HG03521 (cell line): ENCODE data around the gene DLG3.

Source experiments
- ATAC-seq: cut with Tn5 transposase; IDR thresholded peaks from one replicate; pipeline ENCODE4 v1.9.1; 2021; ENCODE audit warnings: mild to moderate bottlenecking, moderate library complexity; ENCODE audit not compliant: unreplicated experiment

The DLG3 gene

GRCh38 chrX:70476166-70476933 lies 31.7 kb downstream of the DLG3 start:
- no peak for ATAC-seq

GRCh38 chrX:70476934-70477733 lies 32.5 kb downstream of the DLG3 start:
- no peak for ATAC-seq

GRCh38 chrX:70477734-70478075 lies 33.1 kb downstream of the DLG3 start:
- no peak for ATAC-seq

- ATAC-seq: no peak
Observed at GRCh38 chrX:70478526-70479245, 34.1 kb downstream of the DLG3 start.

GRCh38 chrX:70479247-70479921 lies 34.7 kb downstream of the DLG3 start:
- no peak for ATAC-seq

GRCh38 chrX:70479922-70480659 lies 35.5 kb downstream of the DLG3 start:
- no peak for ATAC-seq

- ATAC-seq: no peak
Observed at GRCh38 chrX:70480660-70481018, 36.0 kb downstream of the DLG3 start.

- ATAC-seq: no peak
Observed at GRCh38 chrX:70481471-70482270, 37.0 kb downstream of the DLG3 start.

- ATAC-seq: no peak
Observed at GRCh38 chrX:70482300-70482699, 37.7 kb downstream of the DLG3 start.

GRCh38 chrX:70485466-70485865 lies 40.8 kb downstream of the DLG3 start:
- no peak for ATAC-seq

- no peak for ATAC-seq
Observed at GRCh38 chrX:70488856-70489255, 44.2 kb downstream of the DLG3 start.

- ATAC-seq: no peak
Observed at GRCh38 chrX:70494441-70494840, 49.8 kb downstream of the DLG3 start.

- no peak for ATAC-seq
Observed at GRCh38 chrX:70496491-70496890, 51.9 kb downstream of the DLG3 start.

GRCh38 chrX:70497026-70497425 lies 52.4 kb downstream of the DLG3 start:
- no peak for ATAC-seq

- no peak for ATAC-seq
Observed at GRCh38 chrX:70498129-70498528, 53.5 kb downstream of the DLG3 start.

GRCh38 chrX:70500826-70501225 lies 56.2 kb downstream of the DLG3 start:
- ATAC-seq: no peak

GRCh38 chrX:70504772-70505450 lies 60.3 kb downstream of the DLG3 start:
- no peak for ATAC-seq

- no peak for ATAC-seq
Observed at GRCh38 chrX:70505451-70505841, 60.8 kb downstream of the DLG3 start.

GRCh38 chrX:70508296-70508911 lies 63.8 kb downstream of the DLG3 start:
- no peak for ATAC-seq
